HEK293 (cell line): ENCODE measurements around the gene ARHGAP26.

Source experiments
- CTCF ChIP-seq: fragments of 450-650 bp; formaldehyde crosslinking; IDR thresholded peaks from 2 replicates; pipeline ENCODE4 v1.5.1; 2016; ENCODE audit warnings: missing biosample characterization, missing genetic modification characterization
- ELK4 ChIP-seq: IDR thresholded peaks from 2 replicates; pipeline ENCODE4 v1.6.1; 2011; ENCODE audit warnings: mild to moderate bottlenecking, low read depth, low read length, borderline replicate concordance
- GFI1B ChIP-seq: fragments of 450-650 bp; formaldehyde crosslinking; IDR thresholded peaks from 2 replicates; pipeline ENCODE4 v1.5.1; 2016; ENCODE audit warnings: missing biosample characterization, missing genetic modification characterization
- REST ChIP-seq: fragments of 450-650 bp; formaldehyde crosslinking; IDR thresholded peaks from 2 replicates; pipeline ENCODE4 v1.5.1; 2016; ENCODE audit warnings: missing biosample characterization, missing genetic modification characterization
- ZBTB11 ChIP-seq: fragments of 450-650 bp; formaldehyde crosslinking; conservative IDR thresholded peaks from 2 replicates; pipeline ENCODE4 v1.5.1; 2016; ENCODE audit warnings: low read depth, missing biosample characterization, missing genetic modification characterization
- ZBTB20 ChIP-seq: fragments of 450-650 bp; formaldehyde crosslinking; IDR thresholded peaks from 2 replicates; pipeline ENCODE4 v1.5.1; 2016; ENCODE audit warnings: missing biosample characterization, missing genetic modification characterization
- ZBTB21 ChIP-seq: fragments of 450-650 bp; formaldehyde crosslinking; IDR thresholded peaks from 2 replicates; pipeline ENCODE4 v1.5.1; 2017; ENCODE audit warnings: missing biosample characterization, missing genetic modification characterization
- ZNF214 ChIP-seq: fragments of 450-650 bp; formaldehyde crosslinking; IDR thresholded peaks from 2 replicates; pipeline ENCODE4 v1.5.1; 2017; ENCODE audit warnings: missing biosample characterization, mild to moderate bottlenecking, missing genetic modification characterization, borderline replicate concordance
- ZNF274 ChIP-seq, 2 experiments: fragments of 200-500 bp in 1 of 2; fragments of 450-650 bp in 1 of 2; sonication (Bioruptor generic) in 1 of 2; formaldehyde crosslinking in 1 of 2; IDR thresholded peaks; 2 replicates each; pipeline versions ENCODE4 v1.5.1 to v1.6.1; 2014 to 2016; ENCODE audit warnings: borderline replicate concordance in 1 of 2, inconsistent platforms in 1 of 2, low read length in 1 of 2, missing biosample characterization in 1 of 2, missing genetic modification characterization in 1 of 2
- ZNF488 ChIP-seq: fragments of 450-650 bp; formaldehyde crosslinking; IDR thresholded peaks from 2 replicates; pipeline ENCODE4 v1.5.1; 2016; ENCODE audit warnings: missing biosample characterization, missing genetic modification characterization
- ZNF654 ChIP-seq: fragments of 450-650 bp; formaldehyde crosslinking; IDR thresholded peaks from 2 replicates; pipeline ENCODE4 v1.5.1; 2016; ENCODE audit warnings: low read depth, missing biosample characterization, missing genetic modification characterization

GRCh38 chr5:142897328-142897727 is 127.2 kb downstream of the ARHGAP26 start:
- no peak for TF ChIP-seq ELK4
- TF ChIP-seq ZBTB20, result no peak
- TF ChIP-seq ZNF214 (tag by site-specific recombination), result no peak
- TF ChIP-seq ZNF654 (tag by site-specific recombination), result no peak
- TF ChIP-seq ZNF488 (tag by site-specific recombination), result no peak
- no peak for TF ChIP-seq GFI1B (tag by site-specific recombination)
- TF ChIP-seq REST, result no peak
- no peak for TF ChIP-seq ZBTB11 (tag by site-specific recombination)
- no peak for TF ChIP-seq ZNF274 (IDR thresholded peaks at IDR 0.05; ENCODE audit: low read length)
- no peak for TF ChIP-seq ZNF274 (tag by site-specific recombination; IDR thresholded peaks at IDR 0.05; ENCODE audit: borderline replicate concordance)
- no peak for TF ChIP-seq CTCF (tag by site-specific recombination)
- no peak for TF ChIP-seq ZBTB21 (tag by site-specific recombination)
